DOHH2 (cell line): ENCODE results near the gene STK32B.

ENCODE experiments used
- H3F3A ChIP-seq: fragments of 200-600 bp; sonication (generic), shearing (Covaris generic); 2 replicates; pipeline ENCODE4 v1.6.0; 2016; ENCODE audit warnings: antibody characterized with exemption, mild to moderate bottlenecking; ENCODE audit not compliant: control insufficient read depth, insufficient read depth
- H3K27ac ChIP-seq: fragments of 200-600 bp; sonication (generic); 2 replicates; pipeline ENCODE4 v1.5.1; 2014; ENCODE audit warnings: low read depth, mild to moderate bottlenecking, low read length, moderate library complexity
- H3K27me3 ChIP-seq: fragments of 200-600 bp; sonication (generic); 2 replicates; pipeline ENCODE4 v1.6.1; 2014; ENCODE audit warnings: mild to moderate bottlenecking, low read length, mixed read lengths; ENCODE audit not compliant: control insufficient read depth
- H3K36me3 ChIP-seq: fragments of 200-600 bp; sonication (generic); 2 replicates; pipeline ENCODE4 v1.6.1; 2014; ENCODE audit warnings: mild to moderate bottlenecking, low read length, moderate library complexity, mixed read lengths; ENCODE audit not compliant: control insufficient read depth
- H3K4me1 ChIP-seq: fragments of 200-600 bp; sonication (generic); 2 replicates; pipeline ENCODE4 v1.6.1; 2014; ENCODE audit warnings: mild to moderate bottlenecking, low read length, mixed read lengths; ENCODE audit not compliant: control insufficient read depth
- H3K4me2 ChIP-seq: fragments of 200-600 bp; sonication (generic); 2 replicates; pipeline ENCODE4 v1.6.0; 2014; ENCODE audit warnings: mild to moderate bottlenecking, low read length, moderate library complexity
- H3K4me3 ChIP-seq: fragments of 200-600 bp; sonication (generic); 2 replicates; pipeline ENCODE4 v1.5.1; 2014; ENCODE audit warnings: mild to moderate bottlenecking, low read length, mixed read lengths
- H3K79me2 ChIP-seq: fragments of 200-600 bp; sonication (generic); 2 replicates; pipeline ENCODE4 v1.6.1; 2014; ENCODE audit warnings: mild to moderate bottlenecking, low read length, mixed read lengths; ENCODE audit not compliant: control insufficient read depth
- H3K9me2 ChIP-seq: fragments of 200-600 bp; sonication (generic); replicated peaks from 2 replicates; pipeline ENCODE4 v1.6.1; 2014; ENCODE audit warnings: mild to moderate bottlenecking, low read length, mixed read lengths; ENCODE audit not compliant: control insufficient read depth
- H3K9me3 ChIP-seq: fragments of 200-600 bp; sonication (generic); 2 replicates; pipeline ENCODE4 v1.6.1; 2014; ENCODE audit warnings: antibody characterized with exemption, low read length, mixed read lengths; ENCODE audit not compliant: control insufficient read depth, insufficient read depth
- H4K20me1 ChIP-seq: fragments of 200-600 bp; sonication (generic); 2 replicates; pipeline ENCODE4 v1.6.0; 2014; ENCODE audit warnings: low read depth, mild to moderate bottlenecking, antibody characterized with exemption, low read length, moderate library complexity; ENCODE audit not compliant: control insufficient read depth, insufficient read depth
- EZH2phosphoT487 ChIP-seq: fragments of 200-600 bp; sonication (generic); IDR thresholded peaks from 2 replicates; pipeline ENCODE4 v1.6.1; 2017; ENCODE audit warnings: borderline replicate concordance, mild to moderate bottlenecking, antibody characterized with exemption, low read length, moderate library complexity, mixed read lengths
- TF ChIP-seq, protein P1 (sequence below): fragments of 200-600 bp; sonication (generic); IDR thresholded peaks from one replicate; pipeline ENCODE4 v1.5.1; 2014; ENCODE audit warnings: antibody characterized with exemption, mild to moderate bottlenecking, low read depth, low read length; ENCODE audit not compliant: poor library complexity, severe bottlenecking

Gene STK32B

GRCh38 chr4:5217421-5217820 lies 166.1 kb downstream of the STK32B start:
- no peaks in the 10 kb centered on the region for H3F3A ChIP-seq
- H3K4me2 ChIP-seq: no peak overlapping the region

GRCh38 chr4:5218376-5219069 lies 167.2 kb downstream of the STK32B start:
- Histone ChIP-seq H3K9me3 (no peaks in the 10 kb centered on the region), H3F3A (no peaks in the 10 kb centered on the region), H3K4me2 (no peak overlapping the region), H3K27me3 (no peaks in the 10 kb centered on the region), H3K27ac (no peak overlapping the region), H4K20me1 (no peaks in the 10 kb centered on the region), H3K36me3 (no peaks in the 10 kb centered on the region), H3K79me2 (no peaks in the 10 kb centered on the region), H3K4me3 (no peak overlapping the region), H3K4me1 (no peaks in the 10 kb centered on the region), H3K9me2 (no peaks in the 10 kb centered on the region)
- no peak for TF ChIP-seq EZH2phosphoT487
- TF ChIP-seq, protein P1, sequence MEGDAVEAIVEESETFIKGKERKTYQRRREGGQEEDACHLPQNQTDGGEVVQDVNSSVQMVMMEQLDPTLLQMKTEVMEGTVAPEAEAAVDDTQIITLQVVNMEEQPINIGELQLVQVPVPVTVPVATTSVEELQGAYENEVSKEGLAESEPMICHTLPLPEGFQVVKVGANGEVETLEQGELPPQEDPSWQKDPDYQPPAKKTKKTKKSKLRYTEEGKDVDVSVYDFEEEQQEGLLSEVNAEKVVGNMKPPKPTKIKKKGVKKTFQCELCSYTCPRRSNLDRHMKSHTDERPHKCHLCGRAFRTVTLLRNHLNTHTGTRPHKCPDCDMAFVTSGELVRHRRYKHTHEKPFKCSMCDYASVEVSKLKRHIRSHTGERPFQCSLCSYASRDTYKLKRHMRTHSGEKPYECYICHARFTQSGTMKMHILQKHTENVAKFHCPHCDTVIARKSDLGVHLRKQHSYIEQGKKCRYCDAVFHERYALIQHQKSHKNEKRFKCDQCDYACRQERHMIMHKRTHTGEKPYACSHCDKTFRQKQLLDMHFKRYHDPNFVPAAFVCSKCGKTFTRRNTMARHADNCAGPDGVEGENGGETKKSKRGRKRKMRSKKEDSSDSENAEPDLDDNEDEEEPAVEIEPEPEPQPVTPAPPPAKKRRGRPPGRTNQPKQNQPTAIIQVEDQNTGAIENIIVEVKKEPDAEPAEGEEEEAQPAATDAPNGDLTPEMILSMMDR: no peak

More at GRCh38 chr4:5217421-5217820, 166.1 kb downstream of the STK32B start:
- Histone ChIP-seq H3K27me3 (no peaks in the 10 kb centered on the region), H3K79me2 (no peaks in the 10 kb centered on the region), H3K4me3 (no peak overlapping the region), H3K9me2 (no peaks in the 10 kb centered on the region), H3K36me3 (no peaks in the 10 kb centered on the region), H3K27ac (no peak overlapping the region), H3K4me1 (no peaks in the 10 kb centered on the region), H3K9me3 (no peaks in the 10 kb centered on the region), H4K20me1 (no peaks in the 10 kb centered on the region)
- TF ChIP-seq, protein P1: no peak

DNA sequence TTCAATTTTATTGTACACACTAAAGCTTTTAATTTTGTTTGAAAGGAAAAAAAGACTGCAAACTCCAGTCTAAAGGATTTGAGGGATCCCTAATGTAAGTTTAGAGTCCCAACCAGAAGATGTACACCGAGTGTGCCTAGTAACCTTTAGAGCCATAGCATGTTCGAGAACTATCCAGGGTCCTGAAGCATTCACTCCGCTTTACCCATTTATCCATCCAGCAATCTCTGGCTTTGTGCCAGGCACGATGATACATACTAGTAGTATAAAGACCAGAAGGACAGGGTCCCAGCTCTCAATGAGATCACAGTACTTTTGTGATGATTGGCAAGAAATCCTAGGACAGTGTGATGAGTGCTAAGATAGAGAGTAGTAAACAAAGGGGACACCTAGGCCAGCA lies 168.7 kb downstream of the STK32B start:
- H3K9me2 ChIP-seq: no peaks in the 10 kb centered on the region
- TF ChIP-seq, protein P1: no peak
- H3K4me1 ChIP-seq: no peaks in the 10 kb centered on the region
- H3K4me3 ChIP-seq: no peak overlapping the region
- H3K4me2 ChIP-seq: no peak overlapping the region
- no peaks in the 10 kb centered on the region for H4K20me1 ChIP-seq
- H3F3A ChIP-seq: no peaks in the 10 kb centered on the region
- no peaks in the 10 kb centered on the region for H3K36me3 ChIP-seq
- H3K79me2 ChIP-seq: no peaks in the 10 kb centered on the region
- H3K9me3 ChIP-seq: no peaks in the 10 kb centered on the region
- no peaks in the 10 kb centered on the region for H3K27me3 ChIP-seq
- H3K27ac ChIP-seq: no peak overlapping the region
